Measurements from ENCODE around the gene PRSS2. TPM values are rescaled to one million over a fixed set of nuclear protein-coding genes. Genes with fewer than 3 reads are reported as not detected.

Gene PRSS2
- total and polyA plus RNA-seq, 9 donors = 0.09 to 1.3 (median 1.2) TPM; not detected in 6

Other genes with a start within 250 kb of the PRSS2 start
- gene PRSS1, start 21.5 kb upstream of the PRSS2 start, total RNA-seq = not detected
- not detected for gene PRSS1, start 21.5 kb upstream of the PRSS2 start, polyA plus RNA-seq (ENCODE audit: insufficient read depth in 1 of 8, insufficient read length in 8 of 8, low replicate concordance in 1 of 8)
- 2.8 TPM for gene EPHB6, start 84.1 kb downstream of the PRSS2 start, total RNA-seq
- 10 to 100 TPM in 1 of 8 donors, 1 to 10 TPM in 7; 4.2 to 13.4 (median 6.2) TPM for gene EPHB6, start 84.1 kb downstream of the PRSS2 start, polyA plus RNA-seq (ENCODE audit: insufficient read depth in 1 of 8, insufficient read length in 8 of 8, low replicate concordance in 1 of 8)
- 0.09 TPM for gene TRPV6, start 114.8 kb downstream of the PRSS2 start, total RNA-seq
- gene TRPV6, start 114.8 kb downstream of the PRSS2 start, polyA plus RNA-seq (ENCODE audit: insufficient read depth in 1 of 8, insufficient read length in 8 of 8, low replicate concordance in 1 of 8) = under 1 TPM in 6 of 8 donors, not detected in 2; 0.05 to 0.57 (median 0.16) TPM
- 0.04 TPM for gene TRPV5, start 162.8 kb downstream of the PRSS2 start, total RNA-seq
- under 1 TPM in 5 of 8 donors, not detected in 3; 0.04 to 0.11 (median 0.07) TPM for gene TRPV5, start 162.8 kb downstream of the PRSS2 start, polyA plus RNA-seq (ENCODE audit: insufficient read depth in 1 of 8, insufficient read length in 8 of 8, low replicate concordance in 1 of 8)
- gene LLCFC1, start 168.5 kb downstream of the PRSS2 start, total RNA-seq = not detected
- under 1 TPM in 4 of 8 donors, not detected in 4; 0.23 to 0.39 (median 0.33) TPM for gene LLCFC1, start 168.5 kb downstream of the PRSS2 start, polyA plus RNA-seq (ENCODE audit: insufficient read depth in 1 of 8, insufficient read length in 8 of 8, low replicate concordance in 1 of 8)
- 0.66 TPM for gene KEL, start 191.4 kb downstream of the PRSS2 start, total RNA-seq
- 1 to 10 TPM in 7 of 8 donors, under 1 TPM in 1; 0.72 to 7.5 (median 1.5) TPM for gene KEL, start 191.4 kb downstream of the PRSS2 start, polyA plus RNA-seq (ENCODE audit: insufficient read depth in 1 of 8, insufficient read length in 8 of 8, low replicate concordance in 1 of 8)

Data from muscle of leg (tissue), 9 donors.